Jurkat, Clone E6-1 (cell line): ENCODE results near the gene INMT. TPM values are rescaled to one million over a fixed set of nuclear protein-coding genes. Genes with fewer than 3 reads are reported as not detected.
"Not testable (repeated sequence)": the region's sequence is repeated elsewhere in the genome, so short reads cannot be mapped to it uniquely, and the experiment has no call there.

Experiments
- DNase-seq: peaks from one replicate; pipeline ENCODE4 v3.0.0-alpha.2; 2011; ENCODE audit warnings: low read depth, low spot score
- H3K4me3 ChIP-seq: 2 replicates; pipeline ENCODE4 v1.5.1; 2011; ENCODE audit warnings: mild to moderate bottlenecking, low read length, control low read depth, moderate library complexity
- polyA plus RNA-seq: library from polyadenylated mRNA; unstranded; fragments of >200 nt; gene quantifications from one replicate; pipeline ENCODE4 v1.2.1, GENCODE V29; 2012; ENCODE audit warnings: missing spikeins; ENCODE audit not compliant: insufficient read length, insufficient read depth

INMT gene
- polyA plus RNA-seq: not detected

DNA sequence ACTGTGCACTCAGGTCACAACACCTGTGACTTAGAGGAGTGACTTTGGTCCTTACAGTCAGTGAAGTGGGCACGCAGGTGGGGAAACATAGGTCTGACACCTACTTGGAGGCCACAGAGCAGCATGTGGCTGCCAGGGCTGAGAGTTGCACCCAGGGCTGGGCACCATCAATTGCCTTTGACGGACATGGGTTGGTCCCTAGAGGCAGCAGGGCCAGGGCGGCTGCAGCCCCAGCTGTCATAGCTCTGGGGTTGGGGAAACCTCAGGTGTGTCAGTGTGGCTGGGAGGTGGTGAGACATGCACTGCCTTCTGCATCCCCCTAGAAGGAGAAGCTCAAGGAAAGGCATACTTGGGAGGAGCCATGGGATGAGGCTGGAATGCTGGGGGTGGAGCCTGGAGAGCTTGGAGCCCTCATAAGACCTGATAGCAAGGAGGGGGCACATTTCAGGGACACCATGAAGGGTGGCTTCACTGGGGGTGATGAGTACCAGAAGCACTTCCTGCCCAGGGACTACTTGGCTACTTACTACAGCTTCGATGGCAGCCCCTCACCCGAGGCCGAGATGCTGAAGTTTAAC, at the start of gene INMT:
TSS of gene INMT (plus strand) at position 440 of the 578 bp plus-strand sequence. CDS start at position 456, 16 bp downstream.
- H3K4me3 ChIP-seq: no peak within 1 kb of the TSS
- DNase-seq: no peak

DNA sequence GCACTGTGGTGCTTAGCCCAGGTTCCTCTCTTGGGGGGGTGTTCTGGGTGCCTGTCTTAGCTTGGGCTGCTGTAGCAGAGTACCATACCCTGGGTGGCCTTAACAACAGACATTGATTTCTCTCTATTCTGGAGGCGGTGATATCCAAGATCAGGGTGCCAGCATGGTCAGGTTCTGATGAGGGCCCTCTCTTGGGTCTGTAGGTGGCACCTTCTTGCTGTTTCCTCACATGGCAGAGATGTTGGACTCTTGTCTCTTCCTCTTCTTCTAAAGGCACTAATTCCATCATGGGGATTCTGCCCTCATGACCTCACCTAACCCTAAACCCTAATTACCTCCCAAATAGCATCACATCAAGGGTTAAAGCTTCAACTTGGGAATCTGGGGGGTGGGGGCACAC, 49.7 kb upstream of the INMT start:
- DNase-seq: no peak
- no peak overlapping the region for H3K4me3 ChIP-seq

DNA sequence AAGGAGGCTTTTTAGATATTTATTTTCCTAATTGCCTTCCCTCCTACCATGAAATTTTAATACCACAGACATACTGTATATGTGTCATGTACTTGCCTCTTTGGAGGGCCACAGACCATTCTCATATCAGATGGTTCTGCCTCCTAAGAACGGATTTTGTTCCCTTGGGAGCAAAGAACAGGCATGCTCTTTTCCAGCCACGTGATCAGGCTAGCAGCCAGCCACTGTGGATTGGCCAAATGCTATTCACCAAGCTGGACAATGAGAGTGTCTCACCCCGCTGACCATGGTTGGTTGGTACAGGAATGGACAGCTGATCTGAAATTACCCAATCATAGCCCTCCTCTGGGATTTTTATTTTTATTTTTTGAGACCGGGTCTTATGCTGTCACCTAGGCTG, 48.2 kb upstream of the INMT start:
- no peak overlapping the region for H3K4me3 ChIP-seq
- DNase-seq: no peak

DNA sequence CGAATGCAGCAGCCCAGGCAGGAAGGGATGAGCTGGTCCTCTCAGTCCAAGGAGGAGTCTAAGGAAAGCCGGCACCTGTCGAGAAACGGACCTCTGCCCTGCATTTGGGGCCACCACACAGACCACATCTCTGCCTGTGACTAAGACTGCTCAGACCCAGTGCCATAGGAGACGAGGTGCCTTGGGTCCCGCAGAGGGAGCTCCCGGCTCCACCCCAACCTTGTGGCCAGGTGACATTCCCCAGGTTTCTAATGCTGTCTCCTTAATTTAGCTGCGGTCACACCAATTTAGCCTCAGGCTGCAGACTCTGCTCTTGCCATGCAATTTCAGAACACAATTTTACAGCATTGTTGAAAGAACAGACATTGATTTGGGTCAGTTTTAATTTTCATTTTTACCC, 46.9 kb upstream of the INMT start:
- DNase-seq: no peak

DNA sequence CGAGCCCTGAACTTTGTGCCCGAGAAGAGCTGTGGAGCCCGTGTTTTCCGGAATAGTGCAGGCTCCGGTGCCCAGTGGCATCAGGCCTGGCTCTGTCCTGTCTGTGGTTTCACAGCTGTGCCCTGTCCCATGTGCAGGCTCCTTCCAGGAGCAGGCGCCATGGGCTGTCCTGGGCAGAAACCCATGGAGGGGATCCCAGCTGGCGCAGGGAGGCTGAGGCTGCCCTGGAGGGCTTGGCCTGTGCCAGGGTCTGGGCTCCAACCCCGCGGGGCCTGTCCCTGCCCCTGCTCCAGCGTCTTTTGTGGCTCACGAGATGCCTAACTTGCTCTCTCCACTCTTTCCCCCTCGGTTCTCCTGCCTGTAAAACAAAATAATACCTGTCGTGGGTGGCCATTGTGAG, 46.3 kb upstream of the INMT start:
- no peak overlapping the region for H3K4me3 ChIP-seq

More for the DNA sequence above, 46.9 kb upstream of the INMT start:
- H3K4me3 ChIP-seq: no peak overlapping the region

DNA sequence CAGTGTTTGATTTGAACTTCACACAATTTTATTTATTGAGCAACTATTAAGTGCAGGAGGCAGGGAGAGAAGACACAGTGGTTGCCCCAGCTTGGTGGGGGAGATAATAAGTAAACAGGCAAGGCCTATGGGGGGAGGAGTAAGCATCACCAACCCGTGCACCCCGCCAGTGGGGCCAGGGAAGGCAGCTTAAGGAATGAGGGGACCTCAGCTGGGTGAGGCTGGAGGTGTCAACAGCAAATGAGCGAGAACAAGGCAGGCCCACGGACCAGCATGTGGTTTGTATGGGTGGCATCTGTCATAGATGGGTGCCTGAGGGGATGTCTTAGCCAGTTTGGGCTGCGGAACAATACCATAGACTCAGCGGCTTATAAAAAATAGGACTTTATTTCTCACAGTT, 45.6 kb upstream of the INMT start:
- DNase-seq: no peak
- H3K4me3 ChIP-seq: no peak overlapping the region

More for the DNA sequence above, 46.3 kb upstream of the INMT start:
- DNase-seq: no peak

DNA sequence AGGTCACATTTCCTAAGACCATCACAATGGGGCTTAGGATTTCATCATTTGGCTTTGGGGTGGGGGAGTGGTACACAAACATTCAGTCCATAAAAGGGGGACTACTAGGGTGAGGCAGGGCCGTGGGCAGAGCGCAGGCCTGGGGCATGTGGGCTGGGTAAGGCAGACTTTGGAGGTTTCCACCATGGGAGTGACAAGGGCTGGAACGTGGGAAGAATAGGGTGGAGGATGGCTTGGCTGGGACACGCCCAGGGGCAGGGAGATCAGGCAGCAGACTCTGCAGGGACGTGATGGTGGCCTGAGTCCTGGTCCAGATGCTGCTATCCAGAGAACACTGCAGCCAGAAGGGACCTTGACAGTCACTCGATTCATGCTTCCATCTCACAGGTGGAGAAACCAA, 45.0 kb upstream of the INMT start:
- H3K4me3 ChIP-seq: no peak overlapping the region
- DNase-seq: no peak

DNA sequence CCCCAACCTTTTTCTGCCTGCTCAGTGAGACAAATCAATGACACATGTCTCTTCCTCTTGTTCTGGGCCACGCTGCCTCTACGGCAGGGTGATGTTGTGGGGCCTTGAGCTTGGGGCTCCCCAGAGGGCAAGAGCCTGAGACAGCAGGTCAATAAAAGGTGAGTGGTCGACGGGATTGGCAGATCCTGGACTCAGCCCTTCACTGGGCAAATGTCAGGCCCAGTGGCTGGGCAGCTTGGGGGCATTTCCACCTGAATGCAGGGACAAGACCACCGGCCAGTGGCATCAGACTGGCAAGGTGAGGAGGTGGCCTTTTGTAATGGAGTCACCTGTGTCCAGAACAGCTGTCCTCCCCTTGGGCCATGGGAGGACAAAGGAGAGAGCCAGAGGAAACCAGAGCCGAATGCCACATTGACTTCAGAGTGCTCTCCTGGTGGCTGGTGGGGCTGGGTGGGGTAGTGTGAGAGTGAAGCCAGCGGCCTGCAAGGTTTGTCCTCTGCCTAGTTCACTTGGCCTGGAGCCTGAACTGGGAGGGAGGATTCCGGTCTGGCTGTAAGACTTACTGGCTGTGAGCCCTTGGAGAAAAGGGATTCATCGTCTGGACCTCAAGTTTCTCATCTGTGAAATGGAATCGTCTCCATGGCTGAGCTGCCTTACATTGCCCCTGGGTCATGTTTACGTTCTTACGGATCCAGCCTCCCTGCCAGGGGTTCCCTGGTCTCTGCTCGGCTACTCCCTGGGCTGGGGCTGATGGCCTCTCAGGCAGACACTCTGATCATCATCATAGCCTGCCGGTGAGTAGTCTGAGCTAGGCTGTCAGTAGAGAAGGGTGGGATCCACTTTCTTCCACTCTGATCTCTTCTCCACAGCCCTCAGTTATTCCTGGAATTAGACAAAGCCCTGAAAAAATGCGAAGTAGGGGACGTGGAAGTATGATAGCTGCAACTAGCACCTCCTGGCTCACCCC, 44.3 kb upstream of the INMT start:
- no peak overlapping the region for H3K4me3 ChIP-seq
- DNase-seq: no peak

DNA sequence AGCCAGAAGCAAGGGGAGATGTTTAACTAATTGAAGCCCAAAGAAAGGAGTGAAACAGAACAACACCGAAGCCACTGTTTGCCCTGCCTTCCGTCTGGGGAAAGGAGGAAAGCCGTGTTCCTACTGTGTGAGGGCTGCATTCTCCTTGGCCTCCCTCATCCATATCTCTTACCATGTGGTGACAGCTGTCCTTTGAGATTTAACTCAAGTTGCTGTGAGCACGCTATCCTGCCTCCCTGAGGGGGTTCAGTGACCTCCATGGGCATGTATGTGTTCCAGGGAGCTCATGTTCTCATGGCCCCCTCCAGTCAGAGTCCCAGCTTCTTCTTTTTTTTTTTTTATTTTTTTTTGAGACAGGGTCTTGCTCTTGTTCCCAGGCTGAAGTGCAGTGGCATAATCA, 43.5 kb upstream of the INMT start:
- H3K4me3 ChIP-seq: no peak overlapping the region
- no peak for DNase-seq

DNA sequence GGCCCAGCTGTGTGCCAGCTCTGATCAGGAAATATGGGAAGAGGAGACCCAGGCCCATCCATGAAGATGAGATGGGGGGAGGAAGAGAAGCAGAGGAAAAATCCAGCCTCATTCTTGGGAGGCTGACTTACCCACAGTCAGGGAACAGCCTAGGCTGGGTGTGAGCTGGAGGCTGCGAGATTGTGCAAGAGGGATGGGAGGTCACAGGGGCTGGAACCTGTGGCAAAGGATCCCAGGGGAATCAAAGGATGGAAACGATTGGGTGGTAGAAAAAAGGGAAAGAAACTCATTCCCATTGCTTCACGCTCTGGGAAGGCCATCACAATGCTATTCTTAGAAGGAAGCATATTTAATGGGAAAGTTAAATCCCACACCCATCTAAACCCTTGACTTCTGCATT, 43.0 kb upstream of the INMT start:
- no peak for DNase-seq
- H3K4me3 ChIP-seq: no peak overlapping the region

DNA sequence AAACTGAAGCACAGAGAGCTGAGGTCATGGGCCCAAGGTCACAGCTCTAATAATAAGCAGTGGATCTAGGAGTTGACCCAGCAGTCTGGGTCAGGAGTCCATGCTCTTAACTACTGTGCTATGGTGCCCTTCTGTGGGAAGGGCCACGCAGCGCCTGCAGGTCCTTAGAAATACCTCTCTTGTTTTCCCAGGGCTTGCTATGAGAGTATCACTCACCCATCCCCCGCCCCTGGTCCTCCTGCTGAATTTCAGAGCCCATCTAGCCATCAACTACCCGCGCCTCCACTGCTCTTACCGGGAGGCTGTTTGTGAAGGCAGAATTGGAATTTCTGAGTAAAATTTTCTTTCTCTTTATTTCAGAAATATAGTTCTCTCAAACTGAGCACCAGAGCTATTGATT, 42.4 kb upstream of the INMT start:
- H3K4me3 ChIP-seq: no peak overlapping the region
- DNase-seq: no peak

DNA sequence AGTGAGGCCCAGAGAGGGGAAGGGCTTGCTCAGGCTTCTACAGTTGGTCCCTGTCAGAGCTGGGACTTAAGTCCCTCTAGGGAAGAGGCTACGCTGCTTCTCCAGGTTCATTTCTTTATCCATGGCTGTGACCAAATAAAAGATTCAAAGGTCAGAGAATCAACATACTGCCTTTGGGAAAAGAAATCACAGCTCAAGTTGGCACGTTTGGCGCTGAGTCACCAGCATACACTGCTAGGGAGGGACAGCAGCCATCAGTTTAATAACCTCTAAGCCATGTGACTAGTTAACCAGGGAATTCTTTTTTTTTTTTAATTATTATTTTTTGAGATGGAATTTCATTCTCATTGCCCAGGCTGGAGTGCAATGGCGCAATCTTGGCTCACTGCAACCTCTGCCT, 41.3 kb upstream of the INMT start:
- no peak overlapping the region for H3K4me3 ChIP-seq
- DNase-seq: no peak

DNA sequence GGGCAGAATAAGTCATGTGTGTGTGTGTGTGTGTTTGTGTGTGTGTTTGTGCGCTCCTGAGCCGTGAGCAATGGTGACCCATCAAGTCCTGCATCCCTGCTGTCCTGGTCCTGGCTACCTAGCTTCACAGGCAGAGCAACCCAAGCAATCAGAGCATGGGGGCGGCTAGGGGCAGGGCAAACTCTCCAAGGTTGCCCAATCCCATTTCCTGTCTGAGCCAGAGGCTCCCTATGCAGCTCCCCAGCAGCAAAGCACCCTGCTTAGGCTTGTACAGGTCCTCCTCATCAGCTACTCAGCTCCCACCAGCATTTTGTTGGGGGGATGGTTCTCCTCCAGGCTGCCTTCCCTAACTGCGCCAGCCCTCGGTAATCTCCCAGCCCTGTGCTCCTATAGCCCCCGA, 38.5 kb upstream of the INMT start:
- DNase-seq: no peak
- no peak overlapping the region for H3K4me3 ChIP-seq

DNA sequence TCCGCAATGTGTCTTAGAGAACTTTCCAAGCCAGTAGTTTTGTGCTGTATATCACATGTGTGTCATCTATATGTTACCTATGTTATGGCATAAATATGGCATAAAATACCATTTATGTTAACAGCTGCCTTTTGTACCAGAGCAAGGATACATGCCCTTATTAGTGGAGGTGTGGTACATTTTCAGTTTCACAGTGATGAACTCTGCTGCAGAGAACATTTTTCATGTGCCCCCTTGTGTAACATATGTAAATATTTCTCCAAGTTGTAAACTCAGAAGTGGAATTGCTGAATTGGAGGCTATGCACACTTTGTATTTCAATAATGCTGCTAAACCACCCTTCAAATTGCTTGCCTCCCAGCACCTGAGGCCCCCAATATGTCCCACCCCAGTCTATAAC, 37.8 kb upstream of the INMT start:
- DNase-seq: no peak
- no peak overlapping the region for H3K4me3 ChIP-seq

DNA sequence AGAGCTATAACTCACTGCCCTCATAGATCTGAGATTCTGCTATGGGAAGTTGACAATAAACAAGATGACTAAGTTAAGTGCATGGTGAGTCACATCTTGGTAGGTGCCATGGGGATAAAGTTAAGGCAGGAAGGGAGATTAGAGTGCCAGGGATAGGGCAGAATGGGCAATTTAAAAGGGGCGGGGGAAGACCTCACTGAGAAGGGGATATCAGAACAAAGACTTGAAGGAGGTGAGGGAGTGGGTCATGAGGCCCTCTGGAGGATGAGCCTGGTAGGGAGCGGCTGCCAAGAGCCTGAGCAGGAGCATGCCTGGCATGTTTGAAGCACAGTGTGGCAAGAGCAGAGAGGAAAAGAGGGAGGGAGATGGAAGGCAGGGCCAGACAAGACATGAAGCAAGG, 34.8 kb upstream of the INMT start:
- DNase-seq: no peak
- no peak overlapping the region for H3K4me3 ChIP-seq

DNA sequence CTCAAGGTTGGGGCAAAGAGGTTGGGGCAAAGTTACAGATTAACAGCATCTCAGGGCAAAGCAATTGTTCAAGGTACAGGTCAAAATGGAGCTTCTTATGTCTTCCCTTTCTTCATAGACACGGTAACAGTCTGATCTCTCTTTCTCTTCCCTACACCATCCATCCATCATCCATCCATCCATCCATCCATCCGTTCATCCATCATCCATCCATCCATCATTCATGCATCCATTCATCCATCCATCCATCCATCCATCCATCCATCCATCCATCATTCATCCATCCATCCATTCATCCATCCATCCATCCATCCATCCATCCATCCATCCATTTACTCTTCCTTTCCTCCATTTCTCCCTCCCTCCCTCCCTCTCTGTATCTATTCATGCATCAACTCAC, 32.5 kb upstream of the INMT start:
- not testable (repeated sequence) for H3K4me3 ChIP-seq, DNase-seq

DNA sequence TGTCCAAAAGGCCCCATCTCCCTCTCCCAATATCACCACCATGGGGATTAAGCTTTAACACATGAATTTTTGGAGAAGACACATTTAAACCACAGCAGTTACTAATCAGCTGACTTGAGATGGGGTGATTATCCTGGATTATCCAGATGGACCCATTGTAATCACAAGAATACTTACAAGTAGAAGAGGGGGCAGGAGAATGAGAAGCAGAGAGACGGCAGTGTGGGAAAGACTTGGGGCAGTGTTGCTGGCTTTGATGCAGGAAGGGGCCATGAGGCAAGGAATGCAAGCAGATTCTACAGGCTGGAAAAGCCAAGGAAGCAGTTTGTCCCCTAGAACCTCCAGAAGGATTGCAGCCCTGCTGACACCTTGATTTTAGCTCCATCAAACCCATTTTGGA, 30.7 kb upstream of the INMT start:
- DNase-seq: no peak

DNA sequence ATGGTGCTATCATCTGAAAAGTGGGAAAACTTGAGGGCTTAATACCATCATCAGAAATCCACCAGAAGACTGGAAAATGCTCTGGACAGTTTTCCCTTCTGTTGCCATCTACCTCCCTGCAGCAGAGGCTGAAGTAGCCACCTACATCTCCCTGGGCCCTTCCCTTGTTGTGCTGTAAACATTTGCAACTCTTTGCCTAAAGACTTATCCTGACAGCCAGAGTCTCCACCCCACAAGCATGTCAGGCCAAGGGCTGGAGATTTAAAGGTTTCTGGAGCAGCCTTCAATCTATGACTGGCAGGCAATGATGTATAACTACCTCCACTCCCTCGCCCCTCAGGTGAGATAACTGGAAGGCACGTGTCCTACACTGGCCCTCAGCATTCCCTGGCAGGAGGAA, 29.7 kb upstream of the INMT start:
- H3K4me3 ChIP-seq: no peak overlapping the region
- no peak for DNase-seq

More for the DNA sequence above, 30.7 kb upstream of the INMT start:
- no peak overlapping the region for H3K4me3 ChIP-seq

DNA sequence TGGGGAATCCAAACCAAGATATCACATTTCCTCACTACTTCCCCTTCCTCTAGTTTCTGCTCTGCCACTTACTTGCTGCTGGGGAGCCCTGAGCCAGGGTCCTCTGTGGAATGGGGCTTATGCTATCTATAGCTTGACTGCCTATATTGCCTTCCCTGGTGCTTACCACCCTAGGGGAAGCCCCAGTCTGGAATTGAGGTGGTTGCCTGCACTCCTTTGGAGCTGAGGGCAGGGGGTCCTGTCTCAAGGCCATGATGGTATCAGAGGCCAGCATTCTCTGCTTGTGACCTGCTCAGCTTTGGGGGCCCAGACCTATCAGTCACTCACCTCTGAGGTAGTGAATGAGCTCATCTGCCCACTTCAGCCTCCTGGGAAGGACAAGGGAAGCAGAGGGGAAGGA, 29.3 kb upstream of the INMT start:
- DNase-seq: no peak
- no peak overlapping the region for H3K4me3 ChIP-seq

DNA sequence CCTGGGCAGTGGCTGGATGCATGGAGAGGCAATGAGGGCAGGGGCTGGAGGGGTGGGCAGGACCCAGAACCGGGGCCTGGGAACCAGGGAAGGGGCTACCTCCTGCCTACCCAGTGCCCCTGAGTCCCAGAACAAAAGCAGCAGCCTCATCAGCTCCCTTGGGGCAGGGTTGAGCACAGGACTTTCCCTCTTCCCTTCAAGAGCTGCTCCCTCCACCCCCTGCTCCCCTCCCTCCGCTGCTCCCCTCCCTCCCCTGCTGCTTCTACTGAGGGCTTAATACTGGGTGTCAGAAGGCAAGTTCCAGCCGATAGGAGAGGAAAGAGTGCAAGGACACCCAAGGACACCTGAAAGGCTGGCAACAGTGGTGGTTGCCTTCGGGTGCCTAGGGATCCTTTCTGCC, 28.2 kb upstream of the INMT start:
- no peak for DNase-seq
- H3K4me3 ChIP-seq: no peak overlapping the region
